Measurements from ENCODE around the gene CADM2.
A peak's percentile ranks its signal among the peaks of the same experiment; 100 is the strongest.

The CADM2 gene

GRCh38 chr3:85576697-85577200 is 618.0 kb downstream of the CADM2 start:
- peak; percentile 87 for DNase-seq

- no peak for DNase-seq
Observed at GRCh38 chr3:85584779-85585356, 626.1 kb downstream of the CADM2 start.

- no peak for DNase-seq
Observed at GRCh38 chr3:85586018-85586417, 627.2 kb downstream of the CADM2 start.

GRCh38 chr3:85589145-85589544 is 630.4 kb downstream of the CADM2 start:
- DNase-seq, result no peak

- DNase-seq, result no peak
Observed at GRCh38 chr3:85591451-85591850, 632.7 kb downstream of the CADM2 start.

GRCh38 chr3:85592256-85592655 is 633.5 kb downstream of the CADM2 start:
- DNase-seq, result no peak

GRCh38 chr3:85594676-85595075 is 635.9 kb downstream of the CADM2 start:
- DNase-seq, result peak; percentile 14

GRCh38 chr3:85603378-85603777 is 644.6 kb downstream of the CADM2 start:
- no peak for DNase-seq

- DNase-seq, result no peak
Observed at GRCh38 chr3:85604641-85605040, 645.9 kb downstream of the CADM2 start.

- DNase-seq, result no peak
Observed at GRCh38 chr3:85605066-85605465, 646.3 kb downstream of the CADM2 start.

GRCh38 chr3:85626662-85627061 is 667.9 kb downstream of the CADM2 start:
- no peak for DNase-seq

GRCh38 chr3:85627932-85628331 is 669.1 kb downstream of the CADM2 start:
- no peak for DNase-seq

GRCh38 chr3:85631070-85631469 is 672.3 kb downstream of the CADM2 start:
- no peak for DNase-seq

GRCh38 chr3:85632921-85633320 is 674.1 kb downstream of the CADM2 start:
- DNase-seq, result no peak

- no peak for DNase-seq
Observed at GRCh38 chr3:85652360-85652759, 693.6 kb downstream of the CADM2 start.

- no peak for DNase-seq
Observed at GRCh38 chr3:85660451-85660850, 701.7 kb downstream of the CADM2 start.

GRCh38 chr3:85662462-85662861 is 703.7 kb downstream of the CADM2 start:
- DNase-seq, result no peak

GRCh38 chr3:85667744-85668143 is 709.0 kb downstream of the CADM2 start:
- no peak for DNase-seq

GRCh38 chr3:85670634-85671205 is 711.9 kb downstream of the CADM2 start:
- no peak for DNase-seq

- no peak for DNase-seq
Observed at GRCh38 chr3:85672761-85673160, 714.0 kb downstream of the CADM2 start.

GRCh38 chr3:85678713-85679112 is 719.9 kb downstream of the CADM2 start:
- no peak for DNase-seq

GRCh38 chr3:85681906-85682305 is 723.1 kb downstream of the CADM2 start:
- no peak for DNase-seq

- DNase-seq, result no peak
Observed at GRCh38 chr3:85691196-85691595, 732.4 kb downstream of the CADM2 start.

GRCh38 chr3:85697156-85697555 is 738.4 kb downstream of the CADM2 start:
- no peak for DNase-seq

- DNase-seq, result no peak
Observed at GRCh38 chr3:85706130-85706529, 747.3 kb downstream of the CADM2 start.
